H9 (cell line): ENCODE results near the gene ZNF169. TPM values are rescaled to one million over a fixed set of nuclear protein-coding genes. Genes with fewer than 3 reads are reported as not detected.

ENCODE experiments used
- DNase-seq: peaks from one replicate; pipeline ENCODE4 v3.0.0-alpha.2; 2017
- H2AFZ ChIP-seq: one replicate; pipeline ENCODE4 v1.6.1; 2013; ENCODE audit warnings: mild to moderate bottlenecking, low read length, control low read depth, moderate library complexity
- H2AK5ac ChIP-seq: 2 replicates; pipeline ENCODE4 v1.6.1; 2013; ENCODE audit warnings: low read length, control low read depth, mixed read lengths; ENCODE audit not compliant: insufficient read length
- H2BK120ac ChIP-seq: one replicate; pipeline ENCODE4 v1.6.1; 2013; ENCODE audit warnings: low read depth, mild to moderate bottlenecking, low read length, control low read depth, inconsistent platforms; ENCODE audit not compliant: poor library complexity, severe bottlenecking
- H2BK12ac ChIP-seq: 2 replicates; pipeline ENCODE4 v1.6.1; 2013; ENCODE audit warnings: low read length, control low read depth, mixed read lengths, low read depth; ENCODE audit not compliant: insufficient read length
- H2BK15ac ChIP-seq: 2 replicates; pipeline ENCODE4 v1.6.1; 2013; ENCODE audit warnings: low read depth, low read length, control low read depth
- H2BK20ac ChIP-seq: one replicate; pipeline ENCODE4 v1.6.1; 2013; ENCODE audit warnings: low read depth, mild to moderate bottlenecking, low read length, control low read depth, inconsistent platforms; ENCODE audit not compliant: poor library complexity, severe bottlenecking
- H2BK5ac ChIP-seq: 2 replicates; pipeline ENCODE4 v1.6.1; 2013; ENCODE audit warnings: low read length, control low read depth, mixed read lengths; ENCODE audit not compliant: insufficient read length
- H3K14ac ChIP-seq: 2 replicates; pipeline ENCODE4 v1.6.1; 2013; ENCODE audit warnings: low read length, control low read depth; ENCODE audit not compliant: insufficient read depth
- H3K18ac ChIP-seq: 2 replicates; pipeline ENCODE4 v1.6.1; 2013; ENCODE audit warnings: low read depth, mild to moderate bottlenecking, mixed read lengths, low read length, control low read depth; ENCODE audit not compliant: insufficient read length
- H3K23ac ChIP-seq: 2 replicates; pipeline ENCODE4 v1.6.1; 2013; ENCODE audit warnings: low read length, control low read depth, mixed read lengths, low read depth; ENCODE audit not compliant: insufficient read length
- H3K23me2 ChIP-seq: 2 replicates; pipeline ENCODE4 v1.6.1; 2013; ENCODE audit warnings: low read depth, mild to moderate bottlenecking, mixed read lengths, low read length, control low read depth; ENCODE audit not compliant: insufficient read length, poor library complexity, severe bottlenecking
- H3K27ac ChIP-seq: 2 replicates; pipeline ENCODE4 v1.5.1; 2013; ENCODE audit warnings: low read length, control low read depth, mixed read lengths, low read depth; ENCODE audit not compliant: insufficient read length
- H3K27me3 ChIP-seq: 2 replicates; pipeline ENCODE4 v1.6.1; 2013; ENCODE audit warnings: low read length, control low read depth, inconsistent platforms; ENCODE audit not compliant: insufficient read depth
- H3K4ac ChIP-seq: 2 replicates; pipeline ENCODE4 v1.6.1; 2013; ENCODE audit warnings: low read depth, mild to moderate bottlenecking, control low read depth, inconsistent platforms, low read length, moderate library complexity
- H3K4me1 ChIP-seq: 2 replicates; pipeline ENCODE4 v1.6.1; 2013; ENCODE audit warnings: low read length, control low read depth, inconsistent platforms; ENCODE audit not compliant: insufficient read depth
- H3K4me2 ChIP-seq: 2 replicates; pipeline ENCODE4 v1.6.1; 2013; ENCODE audit warnings: low read length, control low read depth, mixed read lengths; ENCODE audit not compliant: insufficient read length, insufficient read depth
- H3K56ac ChIP-seq: 2 replicates; pipeline ENCODE4 v1.6.1; 2013; ENCODE audit warnings: low read depth, mild to moderate bottlenecking, mixed read lengths, low read length, control low read depth; ENCODE audit not compliant: insufficient read length
- H3K79me1 ChIP-seq: 2 replicates; pipeline ENCODE4 v1.6.1; 2013; ENCODE audit warnings: low read depth, mild to moderate bottlenecking, moderate library complexity, low read length, control low read depth, inconsistent platforms; ENCODE audit not compliant: insufficient read depth, poor library complexity, severe bottlenecking
- H3K79me2 ChIP-seq: 2 replicates; pipeline ENCODE4 v1.6.1; 2013; ENCODE audit warnings: low read length, control low read depth, inconsistent platforms; ENCODE audit not compliant: insufficient read depth
- H3K9ac ChIP-seq: 2 replicates; pipeline ENCODE4 v1.6.1; 2013; ENCODE audit warnings: low read length, control low read depth, mixed read lengths; ENCODE audit not compliant: insufficient read length; ENCODE audit errors: extremely low read depth
- H3K9me3 ChIP-seq: one replicate; pipeline ENCODE4 v1.6.1; 2013; ENCODE audit warnings: low read depth, low read length, inconsistent platforms; ENCODE audit not compliant: control insufficient read depth
- H3T11ph ChIP-seq: one replicate; pipeline ENCODE4 v1.6.1; 2013; ENCODE audit warnings: mild to moderate bottlenecking, low read length, control low read depth, inconsistent platforms
- H4K20me1 ChIP-seq: one replicate; pipeline ENCODE4 v1.6.1; 2013; ENCODE audit not compliant: control insufficient read depth, insufficient read length, insufficient read depth
- H4K5ac ChIP-seq: 2 replicates; pipeline ENCODE4 v1.6.1; 2013; ENCODE audit warnings: low read depth, mild to moderate bottlenecking, mixed read lengths, low read length, control low read depth; ENCODE audit not compliant: insufficient read length
- H4K8ac ChIP-seq: replicated peaks from 2 replicates; pipeline ENCODE4 v1.6.1; 2013; ENCODE audit warnings: low read length, control low read depth, mixed read lengths, low read depth; ENCODE audit not compliant: insufficient read length
- H4K91ac ChIP-seq: 2 replicates; pipeline ENCODE4 v1.6.1; 2013; ENCODE audit warnings: low read depth, mild to moderate bottlenecking, moderate library complexity, mixed read lengths, low read length, control low read depth; ENCODE audit not compliant: insufficient read length
- H3K27ac Mint-ChIP-seq, 3 experiments: 2 replicates in 2 of 3; 3 replicates in 1 of 3; pipeline ENCODE4 v1.8.0; 2020 to 2021; ENCODE audit warnings: mixed read lengths in 3 of 3, mild to moderate bottlenecking in 1 of 3, moderate library complexity in 1 of 3
- H3K27me3 Mint-ChIP-seq: 2 replicates; pipeline ENCODE4 v1.8.0; 2021; ENCODE audit warnings: low read depth, mild to moderate bottlenecking, moderate library complexity, mixed read lengths
- H3K36me3 Mint-ChIP-seq, 3 experiments: 2 replicates in 2 of 3; 3 replicates in 1 of 3; pipeline ENCODE4 v1.8.0; 2020 to 2021; ENCODE audit warnings: low read depth in 3 of 3, mixed read lengths in 3 of 3; ENCODE audit not compliant: insufficient read depth in 1 of 3
- H3K4me1 Mint-ChIP-seq, 2 experiments: 2 replicates each; pipeline ENCODE4 v1.8.0; 2020; ENCODE audit warnings: mixed read lengths in 2 of 2
- H3K4me3 Mint-ChIP-seq, 2 experiments: 2 replicates in 1 of 2; 3 replicates in 1 of 2; pipeline ENCODE4 v1.8.0; 2020 to 2021; ENCODE audit warnings: mild to moderate bottlenecking in 2 of 2, mixed read lengths in 2 of 2, moderate library complexity in 1 of 2
- H3K9me3 Mint-ChIP-seq, 2 experiments: 2 replicates in 1 of 2; 3 replicates in 1 of 2; pipeline ENCODE4 v1.8.0; 2020; ENCODE audit warnings: mild to moderate bottlenecking in 2 of 2, mixed read lengths in 2 of 2, moderate library complexity in 1 of 2
- WGBS: extraction: QIAGEN DNeasy Blood & Tissue Kit; methylation state at CpG from one replicate; pipeline ENCODE4 v1.1.7; 2013; ENCODE audit warnings: missing lambda C conversion rate, low lambda C conversion rate, mixed read lengths; ENCODE audit not compliant: insufficient read length; ENCODE audit errors: extremely low coverage; 5-methylcytosine and 5-hydroxymethylcytosine counted together
- total RNA-seq: library from RNA; stranded (reverse); gene quantifications from 2 replicates; pipeline ENCODE4 v1.2.1, GENCODE V29; 2021
- TF ChIP-seq, protein P1 (sequence below): fragments of 200-600 bp; sonication (generic); conservative IDR thresholded peaks from 3 replicates; pipeline ENCODE4 v1.8.0; 2021; ENCODE audit warnings: antibody characterized with exemption, mild to moderate bottlenecking

The ZNF169 gene
- total RNA-seq, 1 experiment from 2014 or later, result 4.8 TPM

DNA sequence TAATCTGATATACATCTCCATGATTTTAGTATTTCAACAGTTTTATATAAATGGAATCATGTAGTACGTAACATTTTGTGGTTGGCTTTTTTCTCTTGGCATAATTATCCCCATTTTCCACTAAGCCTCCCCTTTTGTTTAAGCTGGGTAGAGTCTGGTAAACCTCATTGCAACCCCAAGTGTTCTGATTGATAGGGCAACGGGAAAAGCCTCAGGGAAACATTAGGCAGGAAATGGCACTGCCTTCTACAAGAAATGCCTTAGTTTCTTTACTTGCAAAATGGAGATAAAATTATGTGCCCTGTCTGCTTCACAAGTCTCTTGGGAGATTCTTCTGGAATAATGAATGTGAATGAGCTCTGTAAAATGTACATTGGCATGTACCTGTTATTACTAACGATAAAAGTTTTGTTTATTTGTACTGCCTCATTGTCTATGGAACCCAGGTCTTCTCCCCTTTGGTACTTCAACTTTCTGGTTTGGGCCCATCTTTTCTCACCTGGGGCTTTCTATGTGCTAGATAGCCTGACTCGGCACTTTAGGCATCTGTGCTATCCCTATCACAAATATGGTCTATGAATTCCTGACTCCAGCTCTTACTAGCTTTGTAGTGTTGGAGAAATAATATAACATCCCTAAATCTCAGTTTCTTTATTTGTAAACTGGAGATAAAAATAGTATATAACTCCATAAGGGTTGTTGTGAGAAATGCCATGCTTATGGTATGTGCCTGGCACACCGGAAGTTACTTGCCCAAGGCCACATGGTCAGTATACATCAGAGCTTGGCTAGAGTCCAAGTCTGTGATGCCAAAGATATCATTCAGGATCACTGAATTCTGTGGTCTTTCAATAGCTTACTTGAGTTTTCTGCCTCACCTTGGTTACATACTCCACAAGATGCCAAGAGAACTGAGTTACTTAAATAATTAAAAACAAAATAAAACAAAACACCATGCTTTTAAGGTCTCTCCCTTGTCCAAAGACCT, 48.2 kb upstream of the ZNF169 start:
- Histone ChIP-seq H3K4me1 (peaks cover 10% of the 10 kb centered on the region; the same call in 1 of the 2 replicates), H4K5ac (no peak overlapping the region), H3K4ac (no peak overlapping the region), H4K91ac (no peak overlapping the region), H3K23ac (no peak overlapping the region), H4K20me1 (no peaks in the 10 kb centered on the region), H3K9ac (no peak overlapping the region), H3K4me2 (no peak overlapping the region), H2BK15ac (no peak overlapping the region), H3T11ph (no peak overlapping the region), H2AK5ac (no peak overlapping the region), H3K27ac (no peak overlapping the region), H3K18ac (no peak overlapping the region), H2AFZ (no peak overlapping the region), H3K27me3 (no peaks in the 10 kb centered on the region), H3K79me1 (no peaks in the 10 kb centered on the region), H4K8ac (no peak overlapping the region), H2BK120ac (no peak overlapping the region), H3K56ac (no peak overlapping the region), H2BK5ac (no peak overlapping the region), H2BK12ac (no peak overlapping the region), H3K9me3 (no peaks in the 10 kb centered on the region), H3K79me2 (no peaks in the 10 kb centered on the region), H3K14ac (no peak overlapping the region), H2BK20ac (no peak overlapping the region), H3K23me2 (no peaks in the 10 kb centered on the region)
- Mint-ChIP-seq H3K4me3 (no peak overlapping the region), H3K4me1 (peaks cover 13 to 17% of the 10 kb centered on the region in 2 experiments), H3K27me3 (peaks cover 2% of the 10 kb centered on the region), H3K36me3 (0 out of 7 replicates have a peak, but pooled peaks cover 0 to under 1% (median 0%) of the 10 kb centered on the region in 3 experiments), H3K9me3 (peaks cover 0 to 3% of the 10 kb centered on the region in 2 experiments; a peak in 2 of 5 replicates), H3K27ac (no peak overlapping the region)
- WGBS, result no CpG with 5 or more reads among the region's 5 CpGs
- DNase-seq, result no peak
- TF ChIP-seq, protein P1, sequence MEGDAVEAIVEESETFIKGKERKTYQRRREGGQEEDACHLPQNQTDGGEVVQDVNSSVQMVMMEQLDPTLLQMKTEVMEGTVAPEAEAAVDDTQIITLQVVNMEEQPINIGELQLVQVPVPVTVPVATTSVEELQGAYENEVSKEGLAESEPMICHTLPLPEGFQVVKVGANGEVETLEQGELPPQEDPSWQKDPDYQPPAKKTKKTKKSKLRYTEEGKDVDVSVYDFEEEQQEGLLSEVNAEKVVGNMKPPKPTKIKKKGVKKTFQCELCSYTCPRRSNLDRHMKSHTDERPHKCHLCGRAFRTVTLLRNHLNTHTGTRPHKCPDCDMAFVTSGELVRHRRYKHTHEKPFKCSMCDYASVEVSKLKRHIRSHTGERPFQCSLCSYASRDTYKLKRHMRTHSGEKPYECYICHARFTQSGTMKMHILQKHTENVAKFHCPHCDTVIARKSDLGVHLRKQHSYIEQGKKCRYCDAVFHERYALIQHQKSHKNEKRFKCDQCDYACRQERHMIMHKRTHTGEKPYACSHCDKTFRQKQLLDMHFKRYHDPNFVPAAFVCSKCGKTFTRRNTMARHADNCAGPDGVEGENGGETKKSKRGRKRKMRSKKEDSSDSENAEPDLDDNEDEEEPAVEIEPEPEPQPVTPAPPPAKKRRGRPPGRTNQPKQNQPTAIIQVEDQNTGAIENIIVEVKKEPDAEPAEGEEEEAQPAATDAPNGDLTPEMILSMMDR, result no peak
